Lung microvascular endothelial cell (primary cell): Measurements from ENCODE around the gene HACL1. TPM values are rescaled to one million over a fixed set of nuclear protein-coding genes. Genes with fewer than 3 reads are reported as not detected.
A peak's percentile ranks its signal among the peaks of the same experiment; 100 is the strongest.

Experiments
- DNase-seq, 2 donors: peaks; one replicate each; pipeline versions ENCODE4 v3.0.0 to v3.0.0-alpha.2; 2010; ENCODE audit warnings: low read depth in 2 of 2
- total RNA-seq: library from RNA; depleted of rRNA; stranded (reverse); fragments of >200 nt; gene quantifications from 2 replicates; pipeline ENCODE4 v1.2.1, GENCODE V29; 2014

HACL1 gene
- total RNA-seq, 1 donor from 2014 or later: 26.2 TPM

- no peak for DNase-seq
Observed at GRCh38 chr3:15528854-15529537, 72.4 kb downstream of the HACL1 start.

- no peak for DNase-seq
Observed at GRCh38 chr3:15527031-15527459, 74.3 kb downstream of the HACL1 start.

- no peak for DNase-seq
Observed at GRCh38 chr3:15525790-15526189, 75.6 kb downstream of the HACL1 start.

- no peak for DNase-seq
Observed at GRCh38 chr3:15523660-15524417, 77.5 kb downstream of the HACL1 start.

GRCh38 chr3:15522016-15522415 lies 79.4 kb downstream of the HACL1 start:
- DNase-seq: peak in 1 of 2 donors; percentile 17

GRCh38 chr3:15521573-15521965 lies 79.8 kb downstream of the HACL1 start, which contains the start of gene COLQ:
TSS of gene COLQ (minus strand) at chr3:15521706. CDS start at chr3:15521625, 81 bp downstream.
- DNase-seq: peak in 1 of 2 donors; percentile 32

- DNase-seq: peak in 1 of 2 donors; percentile 8
Observed at GRCh38 chr3:15520804-15521572, 80.4 kb downstream of the HACL1 start.

- peak in 1 of 2 donors; percentile 11 for DNase-seq
Observed at GRCh38 chr3:15520185-15520584, 81.2 kb downstream of the HACL1 start.

GRCh38 chr3:15519096-15519495 lies 82.3 kb downstream of the HACL1 start:
- no peak for DNase-seq

- no peak for DNase-seq
Observed at GRCh38 chr3:15514663-15515340, 86.6 kb downstream of the HACL1 start.

GRCh38 chr3:15513810-15514662 lies 87.3 kb downstream of the HACL1 start:
- DNase-seq: peak in 1 of 2 donors; percentile 19

- no peak for DNase-seq
Observed at GRCh38 chr3:15513116-15513515, 88.3 kb downstream of the HACL1 start.

GRCh38 chr3:15512166-15512565 lies 89.2 kb downstream of the HACL1 start:
- peak in 1 of 2 donors; percentile 23 for DNase-seq

GRCh38 chr3:15511156-15511555 lies 90.2 kb downstream of the HACL1 start:
- no peak for DNase-seq

Other genes starting within 250 kb of the HACL1 start
- 17.4 and 20.6 TPM in 2 replicates for gene METTL6, start 174.0 kb downstream of the HACL1 start, total RNA-seq
- gene EAF1, start 174.0 kb downstream of the HACL1 start, total RNA-seq: 12.0 and 15.1 TPM in 2 replicates
- gene COLQ, start 79.9 kb downstream of the HACL1 start, total RNA-seq: 0.40 and 0.44 TPM in 2 replicates
- 29.9 and 41.1 TPM in 2 replicates for gene BTD, start 176 bp upstream of the HACL1 start, total RNA-seq
- gene ANKRD28, start 196.4 kb upstream of the HACL1 start, total RNA-seq: 40.3 and 72.4 TPM in 2 replicates